ENCODE results near the gene GUCY2F. TPM values are rescaled to one million over a fixed set of nuclear protein-coding genes. Genes with fewer than 3 reads are reported as not detected.

GUCY2F gene
- polyA plus RNA-seq, 3 donors from 2014 or later: not detected

DNA sequence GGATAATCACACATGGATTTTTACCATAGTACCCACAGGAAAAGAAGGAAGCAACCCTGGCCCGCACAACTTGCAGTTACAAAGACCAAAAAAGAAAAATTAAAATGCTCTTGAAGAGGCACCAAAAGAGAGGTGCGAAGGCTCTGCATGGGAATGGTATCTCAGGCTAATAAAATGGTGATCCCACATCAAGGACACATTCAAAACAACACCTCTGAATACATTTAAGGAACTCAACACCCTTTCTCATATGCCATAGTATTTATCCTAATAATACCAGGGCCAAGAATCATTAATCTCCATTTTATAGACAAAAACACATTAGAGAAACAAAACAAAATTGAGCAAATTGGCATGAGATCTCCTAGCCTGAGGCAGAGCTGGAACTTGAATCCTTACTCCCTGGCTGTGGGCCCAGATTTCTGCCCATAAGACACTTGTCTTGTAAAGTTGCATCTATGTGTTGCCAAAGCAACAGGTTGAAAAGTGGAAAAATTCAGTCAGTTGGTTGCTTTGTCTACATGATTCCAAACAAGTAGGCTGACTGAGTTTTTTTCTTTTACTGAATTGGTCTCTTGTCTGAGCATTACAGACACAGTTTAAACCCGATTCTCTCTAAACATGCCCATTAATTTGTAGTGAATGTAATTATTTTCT lies 33.5 kb downstream of the GUCY2F start:
- peaks cover 0 to 9% (median 3%) of the 10 kb centered on the region in 3 donors for H3K27me3 Mint-ChIP-seq (ENCODE audit: low read depth in 3 of 3)
- no peak for DNase-seq
- H3K4me3 Mint-ChIP-seq: no peak overlapping the region
- no peak overlapping the region for H3K27ac Mint-ChIP-seq
- no peaks in the 10 kb centered on the region for H3K36me3 Mint-ChIP-seq
- H3K9me3 Mint-ChIP-seq: peaks cover 0 to 2% (median 0%) of the 10 kb centered on the region in 6 donors
- no peaks in the 10 kb centered on the region for H3K4me1 Mint-ChIP-seq

DNA sequence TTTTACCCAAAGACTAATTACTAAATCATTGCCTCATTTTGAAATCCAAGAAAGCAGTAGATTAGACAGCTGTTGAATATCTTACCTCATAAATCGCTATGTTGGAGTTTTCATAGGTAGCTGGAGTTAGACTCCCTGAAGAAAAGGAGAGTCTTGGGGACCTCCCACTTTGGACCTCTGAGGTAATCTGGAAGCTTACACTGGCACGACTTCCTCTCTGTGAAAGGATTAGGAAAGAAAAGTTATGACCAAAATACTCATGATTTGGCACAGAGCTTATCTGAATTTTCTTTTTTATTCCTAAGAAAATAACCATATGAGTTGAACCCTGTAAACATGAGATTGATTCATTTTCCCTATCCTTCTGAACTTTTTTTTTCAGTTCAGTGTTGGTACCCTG lies 40.6 kb downstream of the GUCY2F start:
- H3K4me3 Mint-ChIP-seq: no peak overlapping the region
- no peak for DNase-seq
- peaks cover 0 to 2% (median under 1%) of the 10 kb centered on the region in 6 donors for H3K9me3 Mint-ChIP-seq
- H3K27me3 Mint-ChIP-seq (ENCODE audit: low read depth in 3 of 3): peaks cover 0 to 6% (median 5%) of the 10 kb centered on the region in 3 donors
- no peaks in the 10 kb centered on the region for H3K4me1 Mint-ChIP-seq
- H3K27ac Mint-ChIP-seq: no peak overlapping the region
- no peaks in the 10 kb centered on the region for H3K36me3 Mint-ChIP-seq

DNA sequence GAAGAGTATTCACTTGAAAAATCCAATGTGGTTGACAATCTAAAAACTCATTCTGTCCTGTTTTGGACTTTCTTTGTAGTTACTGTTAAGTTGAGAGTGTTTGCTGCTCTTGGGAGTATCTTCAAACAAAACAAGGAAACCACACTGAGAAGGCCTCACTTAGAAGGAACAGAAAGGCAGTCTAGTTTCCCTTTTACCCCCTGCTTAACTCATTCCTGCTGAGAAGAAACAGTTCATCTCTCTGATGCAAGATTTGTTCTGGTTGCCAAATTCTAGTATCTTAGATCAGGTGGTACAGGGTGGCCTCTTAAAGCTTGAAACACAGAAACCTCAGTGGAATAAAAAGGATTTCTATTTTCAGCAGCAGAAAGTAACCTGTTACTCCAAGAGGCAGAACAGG lies 41.4 kb downstream of the GUCY2F start:
- H3K27me3 Mint-ChIP-seq (ENCODE audit: low read depth in 3 of 3): peaks cover 0 to 5% (median 5%) of the 10 kb centered on the region in 3 donors
- H3K9me3 Mint-ChIP-seq: peaks cover 0 to 2% (median 0%) of the 10 kb centered on the region in 6 donors
- H3K4me1 Mint-ChIP-seq: no peaks in the 10 kb centered on the region
- DNase-seq: no peak
- no peak overlapping the region for H3K27ac Mint-ChIP-seq
- H3K36me3 Mint-ChIP-seq: no peaks in the 10 kb centered on the region
- H3K4me3 Mint-ChIP-seq: no peak overlapping the region

DNA sequence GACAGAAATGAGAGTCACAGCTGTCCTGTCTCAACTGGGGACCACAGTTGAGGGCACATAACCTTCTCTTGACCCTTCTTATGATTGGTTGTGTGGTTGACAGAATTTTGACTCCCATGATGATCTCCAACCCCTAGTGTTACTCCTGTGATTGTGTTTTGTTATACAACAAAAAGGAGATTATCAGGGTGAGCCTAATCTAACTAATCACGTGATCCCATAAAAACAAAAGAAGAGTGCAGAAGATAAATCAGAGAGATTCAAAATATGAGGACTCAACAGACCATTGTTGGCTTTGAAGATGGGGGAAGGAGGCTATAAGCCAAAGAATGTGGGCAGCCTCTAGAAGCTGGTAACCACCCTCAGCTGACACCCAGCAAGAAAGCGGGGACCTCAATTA lies 72.7 kb downstream of the GUCY2F start:
- no peaks in the 10 kb centered on the region for H3K4me1 Mint-ChIP-seq
- DNase-seq: no peak
- peaks cover 1 to 13% (median 5%) of the 10 kb centered on the region in 3 donors for H3K27me3 Mint-ChIP-seq (ENCODE audit: low read depth in 3 of 3)
- no peaks in the 10 kb centered on the region for H3K36me3 Mint-ChIP-seq
- no peak overlapping the region for H3K27ac Mint-ChIP-seq
- no peak overlapping the region for H3K4me3 Mint-ChIP-seq
- peaks cover 0 to 2% (median 0%) of the 10 kb centered on the region in 6 donors for H3K9me3 Mint-ChIP-seq

DNA sequence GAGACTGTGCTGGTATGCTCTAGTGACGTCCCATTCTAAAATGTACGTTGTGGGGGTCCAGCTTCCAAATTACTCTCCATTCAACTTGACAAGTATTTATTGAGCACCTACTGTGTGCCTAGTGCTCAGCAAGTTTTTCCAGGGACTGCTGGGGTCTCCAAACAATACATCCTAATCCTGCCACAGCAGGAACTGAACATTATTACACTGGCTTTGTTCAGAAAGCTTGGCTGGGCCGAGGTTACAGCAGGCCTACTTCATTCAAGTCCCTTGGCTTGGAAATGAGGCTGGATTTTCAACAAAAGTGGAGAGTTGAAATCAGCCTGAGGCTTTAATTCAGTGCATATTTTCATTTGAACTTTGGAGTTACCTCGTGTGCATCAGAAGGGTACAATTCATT lies 78.0 kb downstream of the GUCY2F start:
- DNase-seq: no peak
- Mint-ChIP-seq H3K27me3 (ENCODE audit: low read depth in 3 of 3) (peaks cover 0 to 16% (median 4%) of the 10 kb centered on the region in 3 donors), H3K9me3 (peaks cover 0 to 3% (median 0%) of the 10 kb centered on the region in 6 donors), H3K27ac (no peak overlapping the region), H3K36me3 (no peaks in the 10 kb centered on the region), H3K4me1 (no peaks in the 10 kb centered on the region), H3K4me3 (no peak overlapping the region)

DNA sequence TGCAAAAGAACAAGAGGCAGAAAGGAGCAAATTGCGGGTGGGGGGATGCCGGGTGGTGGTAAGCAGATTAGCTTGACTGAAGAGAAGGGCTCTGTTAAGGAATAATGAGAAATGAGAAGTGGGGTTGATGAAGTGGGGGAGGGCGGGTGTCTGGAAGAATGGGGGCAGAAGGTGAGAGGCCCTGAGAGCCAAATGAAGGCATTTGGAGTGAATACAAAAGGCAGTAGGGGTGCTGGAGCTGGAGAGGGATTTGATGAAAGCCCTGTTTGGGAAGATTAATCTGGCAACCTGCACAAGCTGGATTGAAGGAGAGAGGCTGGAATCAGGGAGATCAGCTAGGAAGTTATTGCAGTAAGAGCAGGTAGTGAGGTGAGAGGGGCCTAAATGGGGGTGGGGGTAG lies 82.1 kb downstream of the GUCY2F start:
- H3K4me1 Mint-ChIP-seq: no peaks in the 10 kb centered on the region

DNA sequence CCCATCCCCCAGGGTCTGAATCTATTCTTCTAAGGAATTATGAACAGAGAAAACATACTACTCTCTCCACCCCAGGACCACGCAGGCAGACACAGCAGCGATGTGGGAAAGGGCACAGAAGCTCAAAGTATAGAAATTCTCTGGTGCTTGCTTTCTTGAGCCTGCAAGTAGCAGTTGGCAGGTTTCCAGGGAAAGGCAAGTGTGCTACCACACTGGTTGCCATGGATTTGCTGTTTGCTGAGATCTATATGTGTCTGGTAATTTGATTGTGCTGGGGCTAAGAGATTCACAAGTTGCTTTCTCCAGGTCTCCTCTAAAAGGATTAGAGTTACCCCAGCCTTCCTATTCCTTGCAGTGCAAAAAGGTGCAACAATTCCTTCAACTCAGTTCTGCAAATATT lies 83.1 kb downstream of the GUCY2F start:
- H3K27ac Mint-ChIP-seq: no peak overlapping the region
- H3K4me1 Mint-ChIP-seq: no peaks in the 10 kb centered on the region
- H3K36me3 Mint-ChIP-seq: no peaks in the 10 kb centered on the region
- peaks cover 0 to 3% (median 0%) of the 10 kb centered on the region in 6 donors for H3K9me3 Mint-ChIP-seq
- H3K27me3 Mint-ChIP-seq (ENCODE audit: low read depth in 3 of 3): peaks cover 2 to 20% (median 5%) of the 10 kb centered on the region in 3 donors
- DNase-seq: no peak
- H3K4me3 Mint-ChIP-seq: no peak overlapping the region

More for the DNA sequence above, 82.1 kb downstream of the GUCY2F start:
- peaks cover 0 to 3% (median 0%) of the 10 kb centered on the region in 6 donors for H3K9me3 Mint-ChIP-seq
- DNase-seq: no peak
- H3K27ac Mint-ChIP-seq: no peak overlapping the region
- peaks cover 2 to 19% (median 4%) of the 10 kb centered on the region in 3 donors for H3K27me3 Mint-ChIP-seq (ENCODE audit: low read depth in 3 of 3)
- no peaks in the 10 kb centered on the region for H3K36me3 Mint-ChIP-seq
- no peak overlapping the region for H3K4me3 Mint-ChIP-seq

DNA sequence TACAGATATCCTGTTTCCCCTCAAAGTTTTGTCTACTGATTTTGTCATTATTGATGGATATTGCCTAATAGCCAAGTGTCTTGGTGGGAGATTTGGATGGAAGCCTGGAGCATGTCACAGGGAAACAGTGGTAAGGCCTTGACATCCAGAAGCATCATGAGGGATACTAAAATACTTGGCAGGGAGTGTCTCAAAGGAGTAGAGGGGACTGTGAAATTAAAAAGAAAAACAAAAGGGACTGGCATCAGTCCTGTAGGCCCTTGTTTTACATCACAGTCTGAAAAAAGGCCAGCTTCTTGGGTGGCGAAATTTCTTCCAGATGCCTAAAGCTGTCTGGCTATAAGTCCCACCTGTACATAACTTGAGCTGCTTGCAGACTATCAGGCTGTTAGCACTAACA lies 83.8 kb downstream of the GUCY2F start:
- Mint-ChIP-seq H3K4me1 (no peaks in the 10 kb centered on the region), H3K4me3 (no peak overlapping the region), H3K9me3 (peaks cover 0 to 3% (median 0%) of the 10 kb centered on the region in 6 donors), H3K27me3 (ENCODE audit: low read depth in 3 of 3) (peaks cover 2 to 17% (median 5%) of the 10 kb centered on the region in 3 donors), H3K27ac (no peak overlapping the region), H3K36me3 (no peaks in the 10 kb centered on the region)
- DNase-seq: no peak

DNA sequence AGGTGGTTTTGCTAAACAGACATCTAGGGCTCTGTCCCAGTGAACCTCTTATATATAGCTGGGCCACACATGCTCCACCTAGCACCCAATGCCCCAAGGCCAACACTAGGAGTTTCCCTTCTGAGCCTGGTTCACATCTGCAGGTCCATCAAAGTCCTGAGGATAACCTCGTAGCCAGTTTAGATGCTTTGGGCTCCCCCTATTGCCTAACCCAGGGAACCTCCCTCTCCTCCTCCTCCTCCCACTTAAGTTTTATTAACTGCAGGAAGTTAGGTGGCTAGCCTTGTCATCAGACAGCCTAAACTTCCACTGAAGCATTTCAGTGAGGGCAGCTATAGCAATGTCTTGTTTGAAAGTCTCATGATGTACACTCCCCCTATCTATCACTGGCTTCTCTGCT lies 88.0 kb downstream of the GUCY2F start:
- no peaks in the 10 kb centered on the region for H3K4me1 Mint-ChIP-seq
- no peaks in the 10 kb centered on the region for H3K9me3 Mint-ChIP-seq
- no peak overlapping the region for H3K27ac Mint-ChIP-seq
- DNase-seq: no peak
- peaks cover 2 to 16% (median 3%) of the 10 kb centered on the region in 3 donors for H3K27me3 Mint-ChIP-seq (ENCODE audit: low read depth in 3 of 3)
- H3K4me3 Mint-ChIP-seq: no peak overlapping the region
- H3K36me3 Mint-ChIP-seq: no peaks in the 10 kb centered on the region

DNA sequence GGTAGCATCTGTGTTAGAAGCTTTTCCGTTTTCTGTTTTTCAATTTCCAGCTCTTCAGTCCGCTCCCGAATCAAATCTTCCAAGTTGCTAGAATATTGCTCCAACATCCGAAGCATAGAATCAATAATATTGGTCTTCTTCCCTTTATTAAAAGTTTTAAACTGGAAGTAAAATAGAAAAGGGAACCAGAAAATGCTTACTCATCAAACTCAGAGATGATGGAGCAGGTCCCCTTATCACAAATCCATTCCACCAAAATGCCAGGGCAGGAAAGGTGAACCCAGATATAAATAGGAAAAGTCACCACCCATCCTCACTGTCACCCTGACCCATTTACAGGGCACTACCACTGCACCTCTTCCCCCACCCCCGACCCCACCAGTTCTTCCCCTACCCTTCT lies 89.0 kb downstream of the GUCY2F start:
- Mint-ChIP-seq H3K4me3 (no peak overlapping the region), H3K9me3 (no peaks in the 10 kb centered on the region), H3K4me1 (no peaks in the 10 kb centered on the region), H3K36me3 (no peaks in the 10 kb centered on the region), H3K27ac (no peak overlapping the region), H3K27me3 (ENCODE audit: low read depth in 3 of 3) (peaks cover 2 to 15% (median 3%) of the 10 kb centered on the region in 3 donors)
- DNase-seq: no peak

DNA sequence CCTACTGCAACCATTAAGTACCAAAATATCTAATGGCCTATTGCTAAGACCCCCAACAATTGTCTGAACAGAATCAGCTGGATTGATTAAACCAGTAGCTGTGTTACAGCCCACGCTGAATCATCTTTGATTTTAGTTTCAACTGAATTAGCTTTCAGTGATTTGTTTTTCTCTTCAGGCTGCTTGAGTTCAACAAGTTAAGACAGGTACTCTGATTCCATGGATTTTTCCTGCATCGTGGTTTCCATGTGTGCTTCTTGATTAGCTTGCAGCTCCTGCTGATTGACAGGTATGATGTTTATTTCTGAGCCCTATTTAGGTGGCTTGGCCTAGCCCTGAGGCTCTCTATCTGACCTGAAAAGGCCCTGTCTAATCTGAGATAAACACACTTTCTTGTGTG lies 91.3 kb downstream of the GUCY2F start:
- no peak overlapping the region for H3K4me3 Mint-ChIP-seq
- H3K27me3 Mint-ChIP-seq (ENCODE audit: low read depth in 3 of 3): peaks cover 0 to 4% (median 3%) of the 10 kb centered on the region in 3 donors
- DNase-seq: no peak
- H3K9me3 Mint-ChIP-seq: no peaks in the 10 kb centered on the region
- no peak overlapping the region for H3K27ac Mint-ChIP-seq
- no peaks in the 10 kb centered on the region for H3K36me3 Mint-ChIP-seq
- H3K4me1 Mint-ChIP-seq: no peaks in the 10 kb centered on the region

DNA sequence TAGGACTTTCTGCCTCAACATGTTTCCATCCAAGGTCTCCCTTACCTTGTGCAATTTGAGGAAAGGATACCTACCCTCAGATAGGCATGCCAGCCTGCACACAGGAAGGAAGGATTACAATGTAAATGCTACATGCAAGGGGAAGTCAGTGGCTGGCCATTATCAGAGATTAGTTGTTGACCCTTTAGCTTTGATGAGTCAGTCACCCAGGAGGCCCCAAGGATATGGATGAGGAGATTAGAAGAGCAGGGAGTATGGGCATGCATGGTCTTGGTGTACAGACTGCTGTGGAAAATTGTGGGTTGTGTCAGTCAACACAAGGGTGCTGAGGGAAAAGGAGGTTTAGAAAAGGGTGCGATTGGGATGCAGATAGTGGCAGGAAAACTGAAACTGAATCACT lies 92.0 kb downstream of the GUCY2F start:
- no peaks in the 10 kb centered on the region for H3K4me1 Mint-ChIP-seq
- peaks cover 0 to 4% (median 3%) of the 10 kb centered on the region in 3 donors for H3K27me3 Mint-ChIP-seq (ENCODE audit: low read depth in 3 of 3)
- no peaks in the 10 kb centered on the region for H3K36me3 Mint-ChIP-seq
- no peak overlapping the region for H3K27ac Mint-ChIP-seq
- DNase-seq: no peak
- H3K9me3 Mint-ChIP-seq: no peaks in the 10 kb centered on the region
- H3K4me3 Mint-ChIP-seq: no peak overlapping the region

DNA sequence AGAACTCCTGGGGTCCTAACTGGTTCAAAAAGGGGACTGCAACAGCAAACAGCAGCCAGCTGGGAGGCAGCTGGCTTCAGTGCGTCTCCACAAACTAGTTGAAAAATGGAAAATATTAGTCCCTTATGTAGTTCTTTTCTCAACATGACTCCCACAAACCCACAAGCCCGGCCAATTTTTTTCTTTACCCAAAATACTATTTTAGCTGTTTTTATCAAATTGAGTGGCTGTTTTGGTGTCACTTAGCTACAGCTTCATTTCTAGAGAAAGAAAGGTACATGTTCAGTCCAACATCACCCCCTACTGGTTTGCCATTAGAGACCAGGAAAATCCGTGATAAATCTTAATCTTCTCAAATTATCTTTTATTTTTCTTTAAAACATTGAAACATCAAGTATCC lies 97.2 kb downstream of the GUCY2F start:
- no peaks in the 10 kb centered on the region for H3K9me3 Mint-ChIP-seq
- DNase-seq: no peak
- H3K27ac Mint-ChIP-seq: no peak overlapping the region
- no peaks in the 10 kb centered on the region for H3K4me1 Mint-ChIP-seq
- no peaks in the 10 kb centered on the region for H3K36me3 Mint-ChIP-seq
- peaks cover 0 to 2% (median 0%) of the 10 kb centered on the region in 3 donors for H3K27me3 Mint-ChIP-seq (ENCODE audit: low read depth in 3 of 3)
- H3K4me3 Mint-ChIP-seq: no peak overlapping the region

DNA sequence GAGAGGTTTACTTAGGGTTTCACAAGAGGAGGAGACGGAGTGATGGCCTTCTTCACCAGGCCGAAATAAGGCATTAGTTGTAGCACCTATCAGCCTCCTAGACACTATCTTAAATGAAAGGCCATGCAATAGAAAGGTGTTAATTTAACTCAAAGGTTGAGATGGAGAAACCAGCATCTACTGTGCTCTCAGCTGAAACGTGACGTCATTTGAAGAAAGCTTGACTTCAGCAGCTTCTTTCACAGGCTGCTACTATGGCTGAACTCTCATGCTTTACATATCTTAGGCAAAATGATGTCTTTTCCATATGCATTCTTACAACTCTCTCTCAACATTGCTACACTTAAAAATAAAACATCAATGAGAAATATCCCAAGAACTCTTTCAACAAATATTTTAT lies 99.6 kb downstream of the GUCY2F start:
- DNase-seq: no peak
- Mint-ChIP-seq H3K27ac (no peak overlapping the region), H3K36me3 (no peaks in the 10 kb centered on the region), H3K27me3 (ENCODE audit: low read depth in 3 of 3) (peaks cover 0 to 2% (median 0%) of the 10 kb centered on the region in 3 donors), H3K4me3 (no peak overlapping the region), H3K9me3 (no peaks in the 10 kb centered on the region), H3K4me1 (no peaks in the 10 kb centered on the region)

DNA sequence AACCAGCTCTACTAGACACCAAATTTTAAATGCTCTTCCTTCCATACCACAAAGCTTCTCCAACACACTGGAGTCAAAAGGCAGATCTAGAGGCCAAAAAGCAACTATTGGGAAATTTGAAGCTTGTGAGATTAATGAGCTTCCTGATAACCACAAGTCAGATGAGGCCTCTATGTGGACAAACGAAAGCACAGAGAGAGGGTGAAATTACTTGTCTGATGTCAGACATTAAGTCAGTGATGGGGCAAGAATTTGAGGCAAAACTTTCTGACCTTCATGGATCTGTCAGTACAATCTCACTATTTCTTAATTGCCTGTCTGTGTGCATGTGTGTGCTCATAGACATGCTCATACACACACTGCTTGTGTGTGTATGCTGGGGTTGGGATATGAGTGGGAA lies 103.6 kb downstream of the GUCY2F start:
- DNase-seq: no peak
- Mint-ChIP-seq H3K36me3 (no peaks in the 10 kb centered on the region), H3K27ac (no peak overlapping the region), H3K4me1 (no peaks in the 10 kb centered on the region), H3K4me3 (no peak overlapping the region), H3K9me3 (no peaks in the 10 kb centered on the region), H3K27me3 (ENCODE audit: low read depth in 3 of 3) (peaks cover 0 to 5% (median 0%) of the 10 kb centered on the region in 3 donors)

Data from immature natural killer cell (primary cell).